Measurements from ENCODE around the gene SPATS2. TPM values are rescaled to one million over a fixed set of nuclear protein-coding genes. Genes with fewer than 3 reads are reported as not detected.

Gene SPATS2
- total and polyA plus RNA-seq, 2 experiments from 2014 or later, result 31.0 to 43.1 TPM

GRCh38 chr12:49515266-49515665, 148.0 kb downstream of the SPATS2 start:
- Histone ChIP-seq H3K4me3 (no peak overlapping the region), H3K27ac (no peak overlapping the region), H3K36me3 (peaks cover 3% of the 10 kb centered on the region), H3K4me1 (ENCODE audit: low read depth) (no peaks in the 10 kb centered on the region), H3K9me3 (ENCODE audit: low read depth) (no peaks in the 10 kb centered on the region), H3K27me3 (no peaks in the 10 kb centered on the region)
- DNase-seq (ENCODE audit: low read depth in 1 of 2, low spot score in 1 of 2), result peak in 1 of 2 donors; percentile 74
- no peak for TF ChIP-seq CTCF (IDR thresholded peaks at IDR 0.05; ENCODE audit: low read depth, low read length)

- H3K27me3 ChIP-seq, result no peaks in the 10 kb centered on the region
- peaks cover 19% of the 10 kb centered on the region for H3K36me3 ChIP-seq
- peak in 1 of 2 donors; percentile 56 for DNase-seq (ENCODE audit: low read depth in 1 of 2, low spot score in 1 of 2)
- no peak overlapping the region for H3K27ac ChIP-seq
- H3K9me3 ChIP-seq (ENCODE audit: low read depth), result no peaks in the 10 kb centered on the region
- TF ChIP-seq CTCF (IDR thresholded peaks at IDR 0.05; ENCODE audit: low read depth, low read length), result no peak
- H3K4me1 ChIP-seq (ENCODE audit: low read depth), result no peaks in the 10 kb centered on the region
- H3K4me3 ChIP-seq, result no peak overlapping the region
Measured at GRCh38 chr12:49518914-49519573, 151.8 kb downstream of the SPATS2 start.

- H3K36me3 ChIP-seq, result peaks cover 24% of the 10 kb centered on the region
- TF ChIP-seq CTCF (IDR thresholded peaks at IDR 0.05; ENCODE audit: low read depth, low read length), result no peak
- no peaks in the 10 kb centered on the region for H3K9me3 ChIP-seq (ENCODE audit: low read depth)
- no peaks in the 10 kb centered on the region for H3K4me1 ChIP-seq (ENCODE audit: low read depth)
- no peaks in the 10 kb centered on the region for H3K27me3 ChIP-seq
- no peak overlapping the region for H3K4me3 ChIP-seq
- DNase-seq (ENCODE audit: low read depth in 1 of 2, low spot score in 1 of 2), result no peak
- H3K27ac ChIP-seq, result no peak overlapping the region
Measured at GRCh38 chr12:49519574-49519936, 152.3 kb downstream of the SPATS2 start.

GRCh38 chr12:49521389-49521788, 154.1 kb downstream of the SPATS2 start:
- Histone ChIP-seq H3K36me3 (peaks cover 43% of the 10 kb centered on the region), H3K9me3 (ENCODE audit: low read depth) (no peaks in the 10 kb centered on the region), H3K4me3 (no peak overlapping the region), H3K4me1 (ENCODE audit: low read depth) (no peaks in the 10 kb centered on the region), H3K27ac (no peak overlapping the region), H3K27me3 (no peaks in the 10 kb centered on the region)
- TF ChIP-seq CTCF (IDR thresholded peaks at IDR 0.05; ENCODE audit: low read depth, low read length), result no peak
- DNase-seq (ENCODE audit: low read depth in 1 of 2, low spot score in 1 of 2), result no peak

- Histone ChIP-seq H3K4me1 (ENCODE audit: low read depth) (no peaks in the 10 kb centered on the region), H3K9me3 (ENCODE audit: low read depth) (no peaks in the 10 kb centered on the region), H3K4me3 (no peak overlapping the region), H3K27me3 (no peaks in the 10 kb centered on the region), H3K27ac (no peak overlapping the region), H3K36me3 (peaks cover 47% of the 10 kb centered on the region)
- no peak for TF ChIP-seq CTCF (IDR thresholded peaks at IDR 0.05; ENCODE audit: low read depth, low read length)
- DNase-seq (ENCODE audit: low read depth in 1 of 2, low spot score in 1 of 2), result peak in 1 of 2 donors; percentile 59
Measured at GRCh38 chr12:49524660-49525324, 157.5 kb downstream of the SPATS2 start.
